IPS-20b (cell line): ENCODE measurements around the gene MBNL1.
"Not testable (repeated sequence)": the region's sequence is repeated elsewhere in the genome, so short reads cannot be mapped to it uniquely, and the experiment has no call there.

ENCODE experiments used
- H3K27ac ChIP-seq: one replicate; pipeline ENCODE4 v1.5.1; 2013; ENCODE audit warnings: low read length
- H3K27me3 ChIP-seq: 2 replicates; pipeline ENCODE4 v1.6.1; 2013; ENCODE audit warnings: mild to moderate bottlenecking, low read length, inconsistent platforms; ENCODE audit not compliant: insufficient read depth
- H3K36me3 ChIP-seq: 2 replicates; pipeline ENCODE4 v1.6.1; 2013; ENCODE audit warnings: low read depth, mild to moderate bottlenecking, inconsistent platforms, low read length, moderate library complexity; ENCODE audit not compliant: insufficient read depth
- H3K4me1 ChIP-seq: 2 replicates; pipeline ENCODE4 v1.6.1; 2013; ENCODE audit warnings: mild to moderate bottlenecking, control low read depth, inconsistent platforms, low read length, moderate library complexity; ENCODE audit not compliant: insufficient read depth
- H3K4me3 ChIP-seq: 2 replicates; pipeline ENCODE4 v1.5.1; 2013; ENCODE audit warnings: mild to moderate bottlenecking, low read length, inconsistent platforms
- H3K9ac ChIP-seq: 2 replicates; pipeline ENCODE4 v1.6.1; 2013; ENCODE audit warnings: low read depth, mild to moderate bottlenecking, inconsistent platforms, low read length, moderate library complexity
- H3K9me3 ChIP-seq: 2 replicates; pipeline ENCODE4 v1.6.1; 2013; ENCODE audit warnings: mild to moderate bottlenecking, low read depth, low read length, inconsistent platforms; ENCODE audit not compliant: insufficient read depth

The MBNL1 gene

DNA sequence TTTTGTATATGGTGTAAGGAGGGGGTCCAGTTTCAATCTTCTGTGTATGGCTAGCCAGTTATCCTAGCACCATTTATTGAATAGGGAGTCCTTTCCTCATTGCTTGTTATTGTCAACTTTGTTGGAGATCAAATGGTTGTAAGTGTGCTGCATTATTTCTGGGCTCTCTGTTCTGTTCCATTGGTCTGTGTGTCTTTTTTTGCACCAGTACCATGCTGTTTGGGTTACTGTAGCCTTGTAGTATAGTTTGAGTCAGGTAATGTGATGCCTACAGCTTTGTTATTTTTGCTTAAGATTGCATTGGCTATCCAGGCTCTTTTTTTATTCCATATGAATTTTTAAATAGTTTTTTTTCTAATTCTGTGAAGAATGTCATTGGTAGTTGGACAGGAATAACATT is 166.5 kb downstream of the MBNL1 start:
- H3K9ac ChIP-seq, H3K9me3 ChIP-seq, H3K27me3 ChIP-seq, H3K27ac ChIP-seq, H3K4me3 ChIP-seq, H3K4me1 ChIP-seq: not testable (repeated sequence)
- H3K36me3 ChIP-seq: peaks cover 12% of the 10 kb centered on the region

DNA sequence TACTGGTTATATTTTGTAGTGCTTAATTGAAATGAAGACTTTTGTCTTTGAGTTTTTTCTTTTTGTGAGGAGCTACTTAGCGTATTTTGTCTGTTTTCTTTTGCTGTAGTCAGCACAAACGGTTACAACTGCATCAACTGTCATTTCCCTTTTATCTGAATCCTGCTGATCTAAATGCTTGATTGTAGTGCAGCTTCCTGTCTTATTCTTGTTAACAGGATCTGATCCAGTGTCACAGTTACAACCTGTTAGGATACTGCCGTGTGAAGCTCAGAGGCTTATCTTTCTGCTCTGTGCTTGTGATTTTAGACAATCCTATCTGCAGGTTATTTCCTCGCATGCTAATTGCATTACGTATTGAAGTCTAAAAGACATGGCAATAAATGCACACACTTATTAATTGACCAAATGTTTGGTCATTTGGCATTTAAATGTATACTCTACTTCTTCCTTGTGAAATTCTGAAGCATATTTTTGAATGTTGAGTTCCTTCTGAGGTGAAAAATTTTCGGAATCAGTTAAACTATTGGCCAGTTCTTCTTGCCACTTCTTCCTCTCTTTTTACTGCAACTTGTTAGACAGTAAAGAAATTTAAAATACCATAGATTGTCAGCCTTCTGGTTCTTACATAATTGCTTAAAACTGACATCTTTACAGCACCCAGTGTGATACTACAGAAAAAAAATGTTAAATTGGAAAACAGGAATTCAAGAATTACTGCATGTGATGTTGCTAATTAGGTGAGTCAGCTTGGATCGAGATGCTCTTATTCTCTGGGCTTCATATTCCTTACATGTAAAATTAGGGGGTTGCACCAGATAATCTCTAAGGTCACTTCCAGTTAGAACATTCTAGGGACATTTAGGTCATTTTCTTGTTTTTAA is 168.2 kb downstream of the MBNL1 start:
- H3K9ac ChIP-seq: no peak overlapping the region
- H3K27me3 ChIP-seq: no peaks in the 10 kb centered on the region
- no peaks in the 10 kb centered on the region for H3K4me1 ChIP-seq
- H3K4me3 ChIP-seq: no peak overlapping the region
- no peak overlapping the region for H3K27ac ChIP-seq
- peaks cover 12% of the 10 kb centered on the region for H3K36me3 ChIP-seq
- no peaks in the 10 kb centered on the region for H3K9me3 ChIP-seq

GRCh38 chr3:152438181-152438580 is 169.5 kb downstream of the MBNL1 start:
- H3K27me3 ChIP-seq: no peaks in the 10 kb centered on the region
- H3K9me3 ChIP-seq: no peaks in the 10 kb centered on the region
- H3K4me3 ChIP-seq: no peak overlapping the region
- H3K27ac ChIP-seq: no peak overlapping the region
- peaks cover 8% of the 10 kb centered on the region; the same call in 1 of the 2 replicates for H3K4me1 ChIP-seq
- H3K36me3 ChIP-seq: peaks cover 6% of the 10 kb centered on the region
- no peak overlapping the region for H3K9ac ChIP-seq

GRCh38 chr3:152438706-152439105 is 170.0 kb downstream of the MBNL1 start:
- Histone ChIP-seq H3K9ac (no peak overlapping the region), H3K36me3 (peaks cover 6% of the 10 kb centered on the region; the same call in 1 of the 2 replicates), H3K27ac (no peak overlapping the region), H3K27me3 (no peaks in the 10 kb centered on the region), H3K4me1 (peaks cover 11% of the 10 kb centered on the region; the same call in 1 of the 2 replicates), H3K9me3 (no peaks in the 10 kb centered on the region), H3K4me3 (no peak overlapping the region)

DNA sequence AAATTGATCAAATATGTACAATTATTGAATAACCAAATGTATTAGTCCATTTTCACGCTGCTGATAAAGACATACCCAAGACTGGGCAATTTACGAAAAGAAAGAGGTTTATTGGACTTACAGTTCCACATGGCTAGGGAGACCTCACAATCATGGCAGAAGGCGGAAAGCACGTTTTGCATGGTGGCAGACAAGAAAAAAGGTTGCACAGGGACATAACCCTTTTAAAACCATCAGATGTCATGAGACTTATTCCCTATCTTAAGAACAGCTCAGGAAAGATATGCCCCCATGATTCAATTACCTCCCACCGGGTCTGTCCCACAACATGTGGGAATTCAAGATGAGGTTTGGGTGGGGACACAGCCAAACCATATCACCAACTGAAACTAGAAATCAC is 171.5 kb downstream of the MBNL1 start:
- H3K9me3 ChIP-seq, H3K27ac ChIP-seq, H3K36me3 ChIP-seq, H3K9ac ChIP-seq, H3K4me3 ChIP-seq, H3K27me3 ChIP-seq: not testable (repeated sequence)
- peaks cover 14% of the 10 kb centered on the region; the same call in 1 of the 2 replicates for H3K4me1 ChIP-seq

- Histone ChIP-seq H3K27ac (no peak overlapping the region), H3K4me1 (peaks cover 14% of the 10 kb centered on the region; the same call in 1 of the 2 replicates), H3K9ac (no peak overlapping the region), H3K27me3 (no peaks in the 10 kb centered on the region), H3K9me3 (no peaks in the 10 kb centered on the region), H3K4me3 (no peak overlapping the region), H3K36me3 (peaks cover 4% of the 10 kb centered on the region; the same call in 1 of the 2 replicates)
Measured at GRCh38 chr3:152443212-152444023, 174.7 kb downstream of the MBNL1 start.

GRCh38 chr3:152444029-152444641 is 175.4 kb downstream of the MBNL1 start:
- no peak overlapping the region for H3K4me3 ChIP-seq
- H3K36me3 ChIP-seq: peaks cover 4% of the 10 kb centered on the region; the same call in 1 of the 2 replicates
- H3K9me3 ChIP-seq: no peaks in the 10 kb centered on the region
- H3K27me3 ChIP-seq: no peaks in the 10 kb centered on the region
- H3K27ac ChIP-seq: no peak overlapping the region
- H3K4me1 ChIP-seq: peaks cover 14% of the 10 kb centered on the region; the same call in 1 of the 2 replicates
- no peak overlapping the region for H3K9ac ChIP-seq

DNA sequence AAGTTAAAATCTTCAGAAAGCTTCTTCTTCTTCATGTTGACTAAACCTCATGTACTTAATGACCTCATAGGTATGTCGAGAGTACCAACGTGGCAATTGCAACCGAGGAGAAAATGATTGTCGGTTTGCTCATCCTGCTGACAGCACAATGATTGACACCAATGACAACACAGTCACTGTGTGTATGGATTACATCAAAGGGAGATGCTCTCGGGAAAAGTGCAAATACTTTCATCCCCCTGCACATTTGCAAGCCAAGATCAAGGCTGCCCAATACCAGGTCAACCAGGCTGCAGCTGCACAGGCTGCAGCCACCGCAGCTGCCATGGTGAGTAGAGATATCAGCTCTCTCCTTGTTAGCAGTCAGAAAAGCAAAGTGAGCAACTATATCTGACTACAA is 176.5 kb downstream of the MBNL1 start:
- Histone ChIP-seq H3K4me1 (peaks cover 14% of the 10 kb centered on the region; the same call in 1 of the 2 replicates), H3K9me3 (no peaks in the 10 kb centered on the region), H3K36me3 (peaks cover 4% of the 10 kb centered on the region; the same call in 1 of the 2 replicates), H3K27me3 (no peaks in the 10 kb centered on the region), H3K9ac (no peak overlapping the region), H3K27ac (no peak overlapping the region), H3K4me3 (no peak overlapping the region)

DNA sequence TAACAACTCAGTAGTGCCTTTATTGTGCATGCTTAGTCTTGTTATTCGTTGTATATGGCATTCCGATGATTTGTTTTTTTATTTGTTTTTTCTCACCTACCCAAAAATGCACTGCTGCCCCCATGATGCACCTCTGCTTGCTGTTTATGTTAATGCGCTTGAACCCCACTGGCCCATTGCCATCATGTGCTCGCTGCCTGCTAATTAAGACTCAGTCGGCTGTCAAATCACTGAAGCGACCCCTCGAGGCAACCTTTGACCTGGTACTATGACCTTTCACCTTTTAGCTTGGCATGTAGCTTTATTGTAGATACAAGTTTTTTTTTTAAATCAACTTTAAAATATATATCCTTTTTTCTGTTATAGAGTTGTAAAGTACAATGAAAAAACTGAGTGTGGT is 177.8 kb downstream of the MBNL1 start:
- no peaks in the 10 kb centered on the region for H3K27me3 ChIP-seq
- H3K9ac ChIP-seq: no peak overlapping the region
- no peak overlapping the region for H3K27ac ChIP-seq
- H3K4me3 ChIP-seq: no peak overlapping the region
- peaks cover 4% of the 10 kb centered on the region; the same call in 1 of the 2 replicates for H3K36me3 ChIP-seq
- no peaks in the 10 kb centered on the region for H3K9me3 ChIP-seq
- H3K4me1 ChIP-seq: peaks cover 14% of the 10 kb centered on the region; the same call in 1 of the 2 replicates

DNA sequence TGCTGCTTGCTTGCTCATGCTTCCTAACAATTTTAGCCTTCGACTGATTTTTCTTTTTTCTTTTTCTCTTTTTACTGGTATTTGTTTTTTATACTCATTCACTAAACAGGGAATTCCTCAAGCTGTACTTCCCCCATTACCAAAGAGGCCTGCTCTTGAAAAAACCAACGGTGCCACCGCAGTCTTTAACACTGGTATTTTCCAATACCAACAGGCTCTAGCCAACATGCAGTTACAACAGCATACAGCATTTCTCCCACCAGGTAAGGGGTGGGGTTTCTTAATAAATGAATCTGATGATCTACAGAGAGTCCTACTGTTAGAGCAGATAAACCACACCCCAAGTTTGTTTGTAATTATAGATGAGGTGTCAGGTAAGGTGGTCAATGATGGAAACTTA is 178.8 kb downstream of the MBNL1 start:
- H3K9me3 ChIP-seq: no peaks in the 10 kb centered on the region
- H3K9ac ChIP-seq: no peak overlapping the region
- peaks cover 10% of the 10 kb centered on the region; the same call in 1 of the 2 replicates for H3K4me1 ChIP-seq
- no peak overlapping the region for H3K4me3 ChIP-seq
- H3K36me3 ChIP-seq: peaks cover 4% of the 10 kb centered on the region; the same call in 1 of the 2 replicates
- no peak overlapping the region for H3K27ac ChIP-seq
- H3K27me3 ChIP-seq: no peaks in the 10 kb centered on the region

DNA sequence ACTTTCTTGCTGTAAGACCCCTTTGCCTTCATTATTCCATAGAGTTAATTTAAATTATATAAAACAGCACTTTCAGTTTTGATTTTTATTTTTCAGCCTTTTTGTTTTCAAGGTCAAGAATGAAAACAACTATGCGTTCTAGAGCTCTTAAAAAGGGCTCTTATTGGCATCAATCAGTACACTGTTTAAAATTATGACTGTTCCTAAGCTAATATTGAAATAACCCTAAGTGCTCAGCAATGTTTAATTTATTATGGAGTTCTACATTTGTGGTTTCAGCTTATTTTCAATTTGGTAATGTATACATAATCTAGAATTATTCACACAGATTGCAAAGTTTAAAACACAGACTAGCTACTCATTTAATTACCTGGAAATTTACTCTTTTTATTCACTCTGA is 179.4 kb downstream of the MBNL1 start:
- Histone ChIP-seq H3K36me3 (peaks cover 4% of the 10 kb centered on the region; the same call in 1 of the 2 replicates), H3K9me3 (no peaks in the 10 kb centered on the region), H3K4me3 (no peak overlapping the region), H3K4me1 (peaks cover 5% of the 10 kb centered on the region; the same call in 1 of the 2 replicates), H3K27ac (no peak overlapping the region), H3K27me3 (no peaks in the 10 kb centered on the region), H3K9ac (no peak overlapping the region)
